ENCODE data around the gene A3GALT2. TPM values are rescaled to one million over a fixed set of nuclear protein-coding genes. Genes with fewer than 3 reads are reported as not detected.
A peak's percentile ranks its signal among the peaks of the same experiment; 100 is the strongest.

The A3GALT2 gene
- total RNA-seq, 3 donors from 2014 or later: not detected

GRCh38 chr1:33342041-33342723 lies 21.3 kb upstream of the A3GALT2 start:
- intact Hi-C loops (cut with DNase I, micrococcal nuclease): no loop called here
- Histone ChIP-seq H3K4me3 (no peak overlapping the region), H3K9me3 (no peaks in the 10 kb centered on the region), H3K4me1 (ENCODE audit: low read depth) (peaks cover 87% of the 10 kb centered on the region), H3K36me3 (ENCODE audit: low read depth) (no peaks in the 10 kb centered on the region)
- ATAC-seq (peak; percentile 91), DNase-seq (peak; percentile 72 to 84 (median 77))
- TF ChIP-seq CTCF (IDR thresholded peaks at IDR 0.05): no peak

- Histone ChIP-seq H3K4me1 (ENCODE audit: low read depth) (peaks cover 86% of the 10 kb centered on the region), H3K9me3 (no peaks in the 10 kb centered on the region), H3K4me3 (no peak overlapping the region), H3K36me3 (ENCODE audit: low read depth) (no peaks in the 10 kb centered on the region)
- ATAC-seq (no peak), DNase-seq (no peak)
- intact Hi-C loops (cut with DNase I, micrococcal nuclease): no loop called here
- no peak for TF ChIP-seq CTCF (IDR thresholded peaks at IDR 0.05)
These were observed 20.3 kb upstream of the A3GALT2 start for GRCh38 chr1:33341190-33341589.

- intact Hi-C loops (cut with DNase I, micrococcal nuclease): no loop called here
- DNase-seq: no peak
- TF ChIP-seq CTCF (IDR thresholded peaks at IDR 0.05): no peak
- no peaks in the 10 kb centered on the region for H3K36me3 ChIP-seq (ENCODE audit: low read depth)
- peaks cover 75% of the 10 kb centered on the region for H3K4me1 ChIP-seq (ENCODE audit: low read depth)
- no peak overlapping the region for H3K4me3 ChIP-seq
- H3K9me3 ChIP-seq: no peaks in the 10 kb centered on the region
- no peak for ATAC-seq
These were observed 18.5 kb upstream of the A3GALT2 start for GRCh38 chr1:33339413-33339812.

- Histone ChIP-seq H3K4me1 (ENCODE audit: low read depth) (peaks cover 80% of the 10 kb centered on the region), H3K4me3 (no peak overlapping the region), H3K36me3 (ENCODE audit: low read depth) (no peaks in the 10 kb centered on the region), H3K9me3 (no peaks in the 10 kb centered on the region)
- ATAC-seq: peak; percentile 25
- TF ChIP-seq CTCF (IDR thresholded peaks at IDR 0.05): no peak
- no peak for DNase-seq
- intact Hi-C loops (cut with DNase I, micrococcal nuclease): no loop called here
These were observed 17.7 kb upstream of the A3GALT2 start for GRCh38 chr1:33338440-33339211.

GRCh38 chr1:33338048-33338439 lies 17.1 kb upstream of the A3GALT2 start:
- Histone ChIP-seq H3K4me1 (ENCODE audit: low read depth) (peaks cover 74% of the 10 kb centered on the region), H3K9me3 (no peaks in the 10 kb centered on the region), H3K4me3 (no peak overlapping the region), H3K36me3 (ENCODE audit: low read depth) (no peaks in the 10 kb centered on the region)
- TF ChIP-seq CTCF (IDR thresholded peaks at IDR 0.05): no peak
- ATAC-seq (no peak), DNase-seq (no peak)
- intact Hi-C loops (cut with DNase I, micrococcal nuclease): no loop called here

Measured in mucosa of descending colon (tissue), 3 donors.